AG04450 (cell line): ENCODE data around the gene RMI2. TPM values are rescaled to one million over a fixed set of nuclear protein-coding genes. Genes with fewer than 3 reads are reported as not detected.

Source experiments
- CTCF ChIA-PET: fragments of 300-600, 350-600 bp; formaldehyde crosslinking; extraction: SDS; loops from one replicate; lab custom pipeline; 2022; ENCODE audit warnings: antibody characterized with exemption, inconsistent platforms; lab: Charles Lee
- POLR2A ChIA-PET: fragments of 350-600 bp; formaldehyde crosslinking; extraction: SDS; loops from one replicate; lab custom pipeline; 2021; ENCODE audit warnings: antibody characterized with exemption, inconsistent platforms; lab: Yijun Ruan, JAX
- DNase-seq: peaks from one replicate; pipeline ENCODE4 v3.0.0-alpha.2; 2011; ENCODE audit warnings: low read depth, low spot score
- H3K27ac ChIP-seq: one replicate; pipeline ENCODE4 v1.5.1; 2012; ENCODE audit warnings: low read depth, low read length, control low read depth
- H3K27me3 ChIP-seq: one replicate; pipeline ENCODE4 v1.6.0; 2012; ENCODE audit warnings: low read length; ENCODE audit not compliant: control insufficient read depth, insufficient read depth
- H3K4me3 ChIP-seq: 2 replicates; pipeline ENCODE4 v1.5.1; 2011; ENCODE audit warnings: mild to moderate bottlenecking, low read depth, low read length, control low read depth
- H3K9me3 ChIP-seq: 2 replicates; pipeline ENCODE4 v1.5.1; 2012; ENCODE audit warnings: low read length; ENCODE audit not compliant: control insufficient read depth, insufficient read depth
- CTCF ChIP-seq: IDR thresholded peaks from 2 replicates; pipeline ENCODE4 v1.5.1; 2011; ENCODE audit warnings: low read depth, low read length, control low read depth, inconsistent platforms
- polyA plus RNA-seq: library from polyadenylated mRNA; depleted of rRNA; stranded (reverse); fragments of >200 nt; gene quantifications from 2 replicates; pipeline ENCODE4 v1.2.3, GENCODE V29; 2011

The RMI2 gene
- polyA plus RNA-seq, 1 experiment: 4.7 TPM

- H3K27me3 ChIP-seq: peaks cover 10% of the 10 kb centered on the region
- no peak overlapping the region for H3K27ac ChIP-seq
- peak; percentile 75 for TF ChIP-seq CTCF
- H3K4me3 ChIP-seq: no peak overlapping the region
- no peaks in the 10 kb centered on the region for H3K9me3 ChIP-seq
- ChIA-PET CTCF (interaction anchor here (0.5 to 3.1 kb wide), 28 partner anchors 9 to 559 kb away, joined by 3 to 21 read pairs (median 5); partner anchors contain the start of gene SOCS1), POLR2A (interaction anchor here (2.0 kb wide), 1 partner anchor 131 kb away, joined by 8 read pairs; the partner anchor contains the start of gene SOCS1)
- DNase-seq: no peak
Observed at GRCh38 chr16:11386791-11387546, 41.7 kb downstream of the RMI2 start.

GRCh38 chr16:11389083-11389482, 43.8 kb downstream of the RMI2 start:
- ChIA-PET CTCF (interaction anchor here (0.9 to 3.1 kb wide), 5 partner anchors 11 to 425 kb away, joined by 3 to 14 read pairs (median 4); no protein-coding TSS in a partner anchor), POLR2A (no interaction called here)
- Histone ChIP-seq H3K9me3 (no peaks in the 10 kb centered on the region), H3K27me3 (peaks cover 10% of the 10 kb centered on the region), H3K4me3 (no peak overlapping the region), H3K27ac (no peak overlapping the region)
- TF ChIP-seq CTCF: no peak
- DNase-seq: no peak

- no peak for TF ChIP-seq CTCF
- CTCF ChIA-PET: interaction anchor here (0.6 to 1.4 kb wide), 6 partner anchors 10 to 393 kb away, joined by 3 to 7 read pairs (median 4); no protein-coding TSS in a partner anchor
- peaks cover 10% of the 10 kb centered on the region for H3K27me3 ChIP-seq
- no peak overlapping the region for H3K4me3 ChIP-seq
- POLR2A ChIA-PET: no interaction called here
- no peak overlapping the region for H3K27ac ChIP-seq
- H3K9me3 ChIP-seq: no peaks in the 10 kb centered on the region
- DNase-seq: no peak
Observed at GRCh38 chr16:11389631-11390565, 44.6 kb downstream of the RMI2 start.

GRCh38 chr16:11390573-11391495, 45.6 kb downstream of the RMI2 start:
- TF ChIP-seq CTCF: no peak
- no peaks in the 10 kb centered on the region for H3K9me3 ChIP-seq
- ChIA-PET CTCF (interaction anchor here (0.6 to 1.4 kb wide), 2 partner anchors 196 to 323 kb away, joined by 3 to 4 read pairs; no protein-coding TSS in a partner anchor), POLR2A (no interaction called here)
- peaks cover 10% of the 10 kb centered on the region for H3K27me3 ChIP-seq
- DNase-seq: no peak
- no peak overlapping the region for H3K4me3 ChIP-seq
- H3K27ac ChIP-seq: no peak overlapping the region
